HCT116 (cell line): ENCODE results near the gene UBE2F.

Source experiments
- CBX3 ChIP-seq: IDR thresholded peaks from 2 replicates; pipeline ENCODE4 v1.6.1; 2012; ENCODE audit warnings: low read depth
- CEBPB ChIP-seq: IDR thresholded peaks from 2 replicates; pipeline ENCODE4 v1.6.1; 2012; ENCODE audit warnings: low read depth
- EGR1 ChIP-seq: IDR thresholded peaks from 2 replicates; pipeline ENCODE4 v1.6.1; 2012; ENCODE audit warnings: low read depth
- EZH2 ChIP-seq: fragments of 200-600 bp; sonication (generic); IDR thresholded peaks from 2 replicates; pipeline ENCODE4 v1.6.1; 2017; ENCODE audit warnings: antibody characterized with exemption, mixed run types
- EZH2phosphoT487 ChIP-seq: fragments of 200-600 bp; IDR thresholded peaks from 2 replicates; pipeline ENCODE4 v1.6.1; 2018; ENCODE audit warnings: antibody characterized with exemption, borderline replicate concordance
- JUND ChIP-seq: IDR thresholded peaks from 2 replicates; pipeline ENCODE4 v1.6.1; 2012
- POLR2A ChIP-seq: IDR thresholded peaks from 2 replicates; pipeline ENCODE4 v1.7.0; 2011; ENCODE audit warnings: borderline replicate concordance; ENCODE audit not compliant: insufficient read depth, insufficient read length; ENCODE audit errors: extremely low read depth
- RAD21 ChIP-seq: IDR thresholded peaks from 2 replicates; pipeline ENCODE4 v1.6.1; 2012; ENCODE audit warnings: low read depth, mild to moderate bottlenecking
- SP1 ChIP-seq: IDR thresholded peaks from 2 replicates; pipeline ENCODE4 v1.6.1; 2012; ENCODE audit warnings: low read depth
- SRF ChIP-seq: IDR thresholded peaks from 2 replicates; pipeline ENCODE4 v1.6.1; 2012; ENCODE audit warnings: low read depth
- TCF7L2 ChIP-seq: IDR thresholded peaks from 2 replicates; pipeline ENCODE4 v1.7.0; 2011; ENCODE audit warnings: borderline replicate concordance, inconsistent platforms; ENCODE audit not compliant: insufficient read depth, insufficient read length; ENCODE audit errors: extremely low read depth
- TF ChIP-seq, protein P1 (sequence below), 3 experiments: fragments of 200-600 bp in 1 of 3; sonication (generic) in 1 of 3; IDR thresholded peaks in 2 of 3; conservative IDR thresholded peaks in 1 of 3; 2 replicates each; pipeline ENCODE4 v1.5.1; 2012 to 2017; ENCODE audit warnings: low read depth in 2 of 3, low read length in 2 of 3, antibody characterized with exemption in 1 of 3, borderline replicate concordance in 1 of 3, control low read depth in 1 of 3, mild to moderate bottlenecking in 1 of 3, mixed read lengths in 1 of 3, mixed run types in 1 of 3, moderate library complexity in 1 of 3; ENCODE audit not compliant: insufficient read depth in 1 of 3
- TF ChIP-seq, protein P2 (sequence below): IDR thresholded peaks from 2 replicates; pipeline ENCODE4 v1.6.1; 2011; ENCODE audit warnings: mild to moderate bottlenecking, low read length, moderate library complexity; ENCODE audit not compliant: insufficient replicate concordance; ENCODE audit errors: extremely low read depth
- TF ChIP-seq, protein P3 (sequence below): IDR thresholded peaks from 2 replicates; pipeline ENCODE4 v1.6.1; 2012; ENCODE audit warnings: low read depth

DNA sequence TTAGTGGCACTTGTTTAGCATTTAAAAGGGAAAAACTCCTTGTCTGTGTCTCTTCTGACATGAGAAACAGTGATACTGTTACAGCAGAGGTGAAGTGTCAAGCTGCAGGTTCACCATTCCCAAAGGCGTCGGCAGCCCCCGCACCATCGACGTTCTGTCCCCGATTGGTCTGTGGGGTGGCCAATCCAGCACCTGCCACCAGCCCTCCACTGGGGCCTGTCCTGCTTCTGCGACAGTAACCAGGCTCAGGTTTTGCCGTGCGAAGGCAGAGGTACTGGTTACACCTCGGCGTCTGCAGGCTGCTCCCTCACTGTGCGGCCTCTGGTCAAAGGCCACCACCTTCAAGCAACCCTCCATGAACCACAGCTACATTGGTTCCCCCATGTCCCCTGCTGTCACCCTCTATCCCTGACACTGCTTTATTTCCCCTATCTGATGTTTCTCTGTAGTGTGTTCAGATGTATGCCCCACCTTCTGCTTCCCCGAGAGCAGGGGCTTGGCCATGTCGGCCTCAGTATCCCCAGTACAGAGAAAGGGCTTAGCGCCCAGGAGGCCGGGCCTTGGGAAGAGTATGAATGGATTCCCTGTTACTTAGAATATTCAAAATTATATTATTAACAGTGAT lies 124.7 kb downstream of the UBE2F start:
- TF ChIP-seq EGR1 (no peak), JUND (no peak), POLR2A (no peak), TCF7L2 (no peak), SRF (no peak), EZH2phosphoT487 (no peak), RAD21 (no peak), CEBPB (no peak), EZH2 (no peak), CBX3 (no peak), SP1 (no peak)
- TF ChIP-seq, protein P1, sequence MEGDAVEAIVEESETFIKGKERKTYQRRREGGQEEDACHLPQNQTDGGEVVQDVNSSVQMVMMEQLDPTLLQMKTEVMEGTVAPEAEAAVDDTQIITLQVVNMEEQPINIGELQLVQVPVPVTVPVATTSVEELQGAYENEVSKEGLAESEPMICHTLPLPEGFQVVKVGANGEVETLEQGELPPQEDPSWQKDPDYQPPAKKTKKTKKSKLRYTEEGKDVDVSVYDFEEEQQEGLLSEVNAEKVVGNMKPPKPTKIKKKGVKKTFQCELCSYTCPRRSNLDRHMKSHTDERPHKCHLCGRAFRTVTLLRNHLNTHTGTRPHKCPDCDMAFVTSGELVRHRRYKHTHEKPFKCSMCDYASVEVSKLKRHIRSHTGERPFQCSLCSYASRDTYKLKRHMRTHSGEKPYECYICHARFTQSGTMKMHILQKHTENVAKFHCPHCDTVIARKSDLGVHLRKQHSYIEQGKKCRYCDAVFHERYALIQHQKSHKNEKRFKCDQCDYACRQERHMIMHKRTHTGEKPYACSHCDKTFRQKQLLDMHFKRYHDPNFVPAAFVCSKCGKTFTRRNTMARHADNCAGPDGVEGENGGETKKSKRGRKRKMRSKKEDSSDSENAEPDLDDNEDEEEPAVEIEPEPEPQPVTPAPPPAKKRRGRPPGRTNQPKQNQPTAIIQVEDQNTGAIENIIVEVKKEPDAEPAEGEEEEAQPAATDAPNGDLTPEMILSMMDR (IDR thresholded peaks at IDR 0.05 in 2 of 3, conservative IDR thresholded peaks at IDR 0.05 in 1 of 3; ENCODE audit: borderline replicate concordance in 1 of 3, insufficient read depth in 1 of 3, low read depth in 2 of 3, low read length in 2 of 3): no peak
- TF ChIP-seq, protein P2, sequence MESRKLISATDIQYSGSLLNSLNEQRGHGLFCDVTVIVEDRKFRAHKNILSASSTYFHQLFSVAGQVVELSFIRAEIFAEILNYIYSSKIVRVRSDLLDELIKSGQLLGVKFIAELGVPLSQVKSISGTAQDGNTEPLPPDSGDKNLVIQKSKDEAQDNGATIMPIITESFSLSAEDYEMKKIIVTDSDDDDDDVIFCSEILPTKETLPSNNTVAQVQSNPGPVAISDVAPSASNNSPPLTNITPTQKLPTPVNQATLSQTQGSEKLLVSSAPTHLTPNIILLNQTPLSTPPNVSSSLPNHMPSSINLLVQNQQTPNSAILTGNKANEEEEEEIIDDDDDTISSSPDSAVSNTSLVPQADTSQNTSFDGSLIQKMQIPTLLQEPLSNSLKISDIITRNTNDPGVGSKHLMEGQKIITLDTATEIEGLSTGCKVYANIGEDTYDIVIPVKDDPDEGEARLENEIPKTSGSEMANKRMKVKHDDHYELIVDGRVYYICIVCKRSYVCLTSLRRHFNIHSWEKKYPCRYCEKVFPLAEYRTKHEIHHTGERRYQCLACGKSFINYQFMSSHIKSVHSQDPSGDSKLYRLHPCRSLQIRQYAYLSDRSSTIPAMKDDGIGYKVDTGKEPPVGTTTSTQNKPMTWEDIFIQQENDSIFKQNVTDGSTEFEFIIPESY: no peak
- TF ChIP-seq, protein P3, sequence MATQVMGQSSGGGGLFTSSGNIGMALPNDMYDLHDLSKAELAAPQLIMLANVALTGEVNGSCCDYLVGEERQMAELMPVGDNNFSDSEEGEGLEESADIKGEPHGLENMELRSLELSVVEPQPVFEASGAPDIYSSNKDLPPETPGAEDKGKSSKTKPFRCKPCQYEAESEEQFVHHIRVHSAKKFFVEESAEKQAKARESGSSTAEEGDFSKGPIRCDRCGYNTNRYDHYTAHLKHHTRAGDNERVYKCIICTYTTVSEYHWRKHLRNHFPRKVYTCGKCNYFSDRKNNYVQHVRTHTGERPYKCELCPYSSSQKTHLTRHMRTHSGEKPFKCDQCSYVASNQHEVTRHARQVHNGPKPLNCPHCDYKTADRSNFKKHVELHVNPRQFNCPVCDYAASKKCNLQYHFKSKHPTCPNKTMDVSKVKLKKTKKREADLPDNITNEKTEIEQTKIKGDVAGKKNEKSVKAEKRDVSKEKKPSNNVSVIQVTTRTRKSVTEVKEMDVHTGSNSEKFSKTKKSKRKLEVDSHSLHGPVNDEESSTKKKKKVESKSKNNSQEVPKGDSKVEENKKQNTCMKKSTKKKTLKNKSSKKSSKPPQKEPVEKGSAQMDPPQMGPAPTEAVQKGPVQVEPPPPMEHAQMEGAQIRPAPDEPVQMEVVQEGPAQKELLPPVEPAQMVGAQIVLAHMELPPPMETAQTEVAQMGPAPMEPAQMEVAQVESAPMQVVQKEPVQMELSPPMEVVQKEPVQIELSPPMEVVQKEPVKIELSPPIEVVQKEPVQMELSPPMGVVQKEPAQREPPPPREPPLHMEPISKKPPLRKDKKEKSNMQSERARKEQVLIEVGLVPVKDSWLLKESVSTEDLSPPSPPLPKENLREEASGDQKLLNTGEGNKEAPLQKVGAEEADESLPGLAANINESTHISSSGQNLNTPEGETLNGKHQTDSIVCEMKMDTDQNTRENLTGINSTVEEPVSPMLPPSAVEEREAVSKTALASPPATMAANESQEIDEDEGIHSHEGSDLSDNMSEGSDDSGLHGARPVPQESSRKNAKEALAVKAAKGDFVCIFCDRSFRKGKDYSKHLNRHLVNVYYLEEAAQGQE: no peak
